Uterus (tissue), 2 donors: ENCODE data around the gene DBI.

Source experiments
- POLR2A ChIP-seq, 2 donors: fragments of 450-650 bp; IDR thresholded peaks; one replicate each; pipeline ENCODE4 v1.6.1; 2016; ENCODE audit warnings: antibody characterized with exemption in 2 of 2, mild to moderate bottlenecking in 1 of 2, moderate library complexity in 1 of 2
- TF ChIP-seq, protein P1 (sequence below), 4 experiments: fragments of 200-600 bp in 2 of 4; fragments of 450-650 bp in 2 of 4; sonication (generic) in 2 of 4; IDR thresholded peaks; one replicate each; pipeline ENCODE4 v1.5.1; 2016 to 2019; ENCODE audit warnings: antibody characterized with exemption in 4 of 4, mild to moderate bottlenecking in 2 of 4, moderate library complexity in 1 of 4

DNA sequence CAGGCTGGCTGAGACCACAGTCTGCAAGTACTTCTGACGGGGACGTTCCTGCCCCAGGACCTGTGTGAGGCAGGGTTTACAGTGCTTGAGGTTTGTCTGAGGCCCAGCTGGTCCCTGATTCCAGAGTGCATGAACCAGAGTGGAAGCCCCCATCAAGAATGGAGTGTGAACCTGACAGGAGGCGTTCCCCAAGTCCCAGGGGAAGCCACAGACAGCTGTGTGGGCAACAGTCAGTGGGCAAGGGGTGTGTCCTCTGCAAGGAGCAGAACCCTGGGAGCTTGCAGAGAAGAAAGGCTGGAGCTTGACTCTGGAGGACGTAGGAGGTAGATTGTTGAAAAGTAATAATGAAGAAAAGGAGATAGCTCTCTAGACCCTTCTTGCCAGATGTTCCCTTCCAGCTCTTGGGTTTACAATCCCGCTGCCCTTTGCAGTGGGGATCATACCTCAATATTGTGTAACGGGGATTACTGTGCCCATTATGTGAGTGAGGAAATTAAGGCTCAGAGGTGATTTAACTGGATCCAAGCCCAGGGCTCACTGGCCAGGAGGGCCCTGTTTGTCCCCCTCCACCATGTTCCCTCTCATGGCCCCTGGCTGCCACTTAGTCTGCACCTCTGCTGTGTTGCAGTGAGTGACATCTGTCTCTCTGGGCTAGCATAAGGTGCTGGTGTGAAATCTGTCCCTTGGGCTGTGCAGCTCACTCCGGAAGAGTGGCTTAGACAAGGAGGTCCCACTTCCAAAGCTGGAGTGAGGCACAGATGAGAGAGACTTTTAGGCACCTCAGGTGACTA is 6.2 kb downstream of the DBI start:
- no peak for TF ChIP-seq POLR2A (IDR thresholded peaks at IDR 0.05)
- TF ChIP-seq, protein P1, sequence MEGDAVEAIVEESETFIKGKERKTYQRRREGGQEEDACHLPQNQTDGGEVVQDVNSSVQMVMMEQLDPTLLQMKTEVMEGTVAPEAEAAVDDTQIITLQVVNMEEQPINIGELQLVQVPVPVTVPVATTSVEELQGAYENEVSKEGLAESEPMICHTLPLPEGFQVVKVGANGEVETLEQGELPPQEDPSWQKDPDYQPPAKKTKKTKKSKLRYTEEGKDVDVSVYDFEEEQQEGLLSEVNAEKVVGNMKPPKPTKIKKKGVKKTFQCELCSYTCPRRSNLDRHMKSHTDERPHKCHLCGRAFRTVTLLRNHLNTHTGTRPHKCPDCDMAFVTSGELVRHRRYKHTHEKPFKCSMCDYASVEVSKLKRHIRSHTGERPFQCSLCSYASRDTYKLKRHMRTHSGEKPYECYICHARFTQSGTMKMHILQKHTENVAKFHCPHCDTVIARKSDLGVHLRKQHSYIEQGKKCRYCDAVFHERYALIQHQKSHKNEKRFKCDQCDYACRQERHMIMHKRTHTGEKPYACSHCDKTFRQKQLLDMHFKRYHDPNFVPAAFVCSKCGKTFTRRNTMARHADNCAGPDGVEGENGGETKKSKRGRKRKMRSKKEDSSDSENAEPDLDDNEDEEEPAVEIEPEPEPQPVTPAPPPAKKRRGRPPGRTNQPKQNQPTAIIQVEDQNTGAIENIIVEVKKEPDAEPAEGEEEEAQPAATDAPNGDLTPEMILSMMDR (IDR thresholded peaks at IDR 0.05), result no peak
